GM12873 (cell line): ENCODE results near the gene ANKRD63.

ENCODE experiments used
- TF ChIP-seq, protein P1 (sequence below): IDR thresholded peaks from 2 replicates; pipeline ENCODE4 v1.5.1; 2012; ENCODE audit warnings: low read depth, mild to moderate bottlenecking, moderate library complexity, low read length, control low read depth; ENCODE audit not compliant: insufficient read depth; ENCODE audit errors: missing control alignments

Gene ANKRD63

GRCh38 chr15:40235201-40235885 is 47.5 kb downstream of the ANKRD63 start:
- TF ChIP-seq, protein P1, sequence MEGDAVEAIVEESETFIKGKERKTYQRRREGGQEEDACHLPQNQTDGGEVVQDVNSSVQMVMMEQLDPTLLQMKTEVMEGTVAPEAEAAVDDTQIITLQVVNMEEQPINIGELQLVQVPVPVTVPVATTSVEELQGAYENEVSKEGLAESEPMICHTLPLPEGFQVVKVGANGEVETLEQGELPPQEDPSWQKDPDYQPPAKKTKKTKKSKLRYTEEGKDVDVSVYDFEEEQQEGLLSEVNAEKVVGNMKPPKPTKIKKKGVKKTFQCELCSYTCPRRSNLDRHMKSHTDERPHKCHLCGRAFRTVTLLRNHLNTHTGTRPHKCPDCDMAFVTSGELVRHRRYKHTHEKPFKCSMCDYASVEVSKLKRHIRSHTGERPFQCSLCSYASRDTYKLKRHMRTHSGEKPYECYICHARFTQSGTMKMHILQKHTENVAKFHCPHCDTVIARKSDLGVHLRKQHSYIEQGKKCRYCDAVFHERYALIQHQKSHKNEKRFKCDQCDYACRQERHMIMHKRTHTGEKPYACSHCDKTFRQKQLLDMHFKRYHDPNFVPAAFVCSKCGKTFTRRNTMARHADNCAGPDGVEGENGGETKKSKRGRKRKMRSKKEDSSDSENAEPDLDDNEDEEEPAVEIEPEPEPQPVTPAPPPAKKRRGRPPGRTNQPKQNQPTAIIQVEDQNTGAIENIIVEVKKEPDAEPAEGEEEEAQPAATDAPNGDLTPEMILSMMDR, result no peak

- TF ChIP-seq, protein P1, result no peak
These were observed 48.1 kb downstream of the ANKRD63 start for GRCh38 chr15:40234783-40235182.

- TF ChIP-seq, protein P1, result no peak
These were observed 48.9 kb downstream of the ANKRD63 start for GRCh38 chr15:40233727-40234577.

DNA sequence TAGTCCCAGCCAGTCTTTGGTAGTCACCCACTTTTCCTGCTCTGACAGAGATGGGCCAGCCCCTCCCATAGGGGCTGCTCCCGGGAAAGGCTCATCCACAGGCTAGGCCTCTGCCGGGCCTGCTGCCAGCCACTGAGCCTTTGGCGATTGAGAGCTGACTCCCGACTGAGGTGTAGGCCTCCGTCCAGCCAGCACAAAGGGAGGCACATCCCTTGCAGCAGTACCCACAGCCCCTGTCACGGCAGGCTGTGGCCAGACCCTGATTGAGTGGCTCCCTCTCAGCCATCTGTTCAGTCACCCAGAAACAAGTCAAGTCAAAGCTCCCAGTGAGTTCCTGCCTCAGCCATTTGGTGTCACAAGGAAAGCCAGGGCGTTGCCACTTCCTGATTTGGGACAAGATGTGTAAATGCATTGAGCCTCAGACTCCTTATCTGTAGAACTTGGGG is 50.2 kb downstream of the ANKRD63 start:
- TF ChIP-seq, protein P1, result no peak
